GM12892 (cell line): ENCODE results near the gene MVB12A.

Experiments used
- DNase-seq: peaks from one replicate; pipeline ENCODE4 v3.0.0; 2011; ENCODE audit not compliant: insufficient read length
- FAIRE-seq: peaks from 2 replicates; lab custom pipeline; 2011; peaks lifted over from hg19 to GRCh38; lab: Jason Lieb, UNC
- POLR2A ChIP-seq: IDR thresholded peaks from 2 replicates; pipeline ENCODE4 v1.6.1; 2011; ENCODE audit warnings: low read depth, low read length, control low read depth
- POLR2AphosphoS5 ChIP-seq: IDR thresholded peaks from 2 replicates; pipeline ENCODE4 v1.6.1; 2011; ENCODE audit warnings: low read depth, low read length, control low read depth
- TAF1 ChIP-seq: IDR thresholded peaks from 2 replicates; pipeline ENCODE4 v1.6.1; 2011; ENCODE audit warnings: low read depth, mild to moderate bottlenecking, control low read depth, low read length, borderline replicate concordance

Gene MVB12A

GRCh38 chr19:17406046-17406886 lies 13.6 kb upstream of the MVB12A start:
- DNase-seq, result peak; percentile 57
- no peak for TF ChIP-seq POLR2AphosphoS5
- TF ChIP-seq POLR2A, result no peak
- no peak for TF ChIP-seq TAF1
- FAIRE-seq, result peak; percentile 84

- TF ChIP-seq POLR2A (no peak), TAF1 (no peak), POLR2AphosphoS5 (no peak)
- FAIRE-seq (peak; percentile 50), DNase-seq (no peak)
Observed at GRCh38 chr19:17406887-17407196, 13.0 kb upstream of the MVB12A start.

- no peak for DNase-seq
- no peak for TF ChIP-seq POLR2A
- TF ChIP-seq TAF1, result no peak
- no peak for TF ChIP-seq POLR2AphosphoS5
- FAIRE-seq, result no peak
Observed at GRCh38 chr19:17409990-17410389, 9.9 kb upstream of the MVB12A start.

DNA sequence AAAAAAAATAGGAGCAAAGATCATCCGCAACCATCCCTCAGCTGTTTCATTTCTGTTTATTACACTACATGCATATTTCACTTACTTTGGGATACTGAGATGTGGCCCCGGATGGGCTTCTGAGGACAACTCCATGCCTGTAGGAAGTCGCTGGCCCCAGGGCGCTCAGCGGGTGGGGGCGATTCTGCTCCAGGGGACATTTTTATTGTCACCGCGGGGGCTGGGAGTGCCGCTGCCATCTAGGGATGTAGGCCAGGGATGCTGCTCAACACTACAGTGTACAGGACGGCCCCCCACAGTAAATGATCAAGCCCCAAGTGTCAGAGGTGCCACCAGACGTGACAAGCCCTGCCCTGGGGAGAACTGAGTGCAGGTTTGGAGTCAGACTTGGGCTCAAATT lies 8.0 kb upstream of the MVB12A start:
- TF ChIP-seq POLR2AphosphoS5, result no peak
- no peak for TF ChIP-seq TAF1
- TF ChIP-seq POLR2A, result no peak
- DNase-seq (no peak), FAIRE-seq (no peak)

- TF ChIP-seq POLR2AphosphoS5 (no peak), TAF1 (no peak), POLR2A (no peak)
- DNase-seq (no peak), FAIRE-seq (no peak)
Observed at GRCh38 chr19:17414097-17414496, 5.8 kb upstream of the MVB12A start.

GRCh38 chr19:17415121-17415520 lies 4.7 kb upstream of the MVB12A start:
- DNase-seq, result no peak
- no peak for FAIRE-seq
- no peak for TF ChIP-seq POLR2AphosphoS5
- TF ChIP-seq TAF1, result no peak
- TF ChIP-seq POLR2A, result no peak

DNA sequence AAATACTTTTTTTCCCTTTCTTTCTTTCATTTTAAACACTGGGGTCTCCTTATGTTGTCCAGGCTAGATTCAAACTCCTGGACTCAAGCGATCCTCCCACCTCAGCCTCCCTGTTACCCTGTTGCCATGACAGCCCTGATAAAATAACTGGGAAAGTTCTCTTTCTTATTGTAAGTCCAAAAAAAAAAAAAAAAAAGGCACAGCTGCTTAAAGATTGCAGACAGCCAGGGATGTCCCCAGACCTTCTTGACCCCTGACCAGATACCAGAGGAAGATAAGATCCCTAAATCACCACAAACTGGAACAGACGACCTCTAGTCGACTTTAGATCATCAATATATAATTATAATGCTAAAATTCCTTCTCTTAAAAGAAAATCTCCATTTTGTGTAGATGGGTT lies 1.1 kb upstream of the MVB12A start:
- no peak for FAIRE-seq
- TF ChIP-seq POLR2AphosphoS5 (no peak), TAF1 (no peak), POLR2A (no peak)
- DNase-seq, result no peak

- TF ChIP-seq TAF1 (no peak), POLR2AphosphoS5 (no peak), POLR2A (peak; percentile 0; the same call in 1 of the 2 replicates)
- FAIRE-seq (no peak), DNase-seq (no peak)
Observed at GRCh38 chr19:17419154-17419620, 660 bp upstream of the MVB12A start.

DNA sequence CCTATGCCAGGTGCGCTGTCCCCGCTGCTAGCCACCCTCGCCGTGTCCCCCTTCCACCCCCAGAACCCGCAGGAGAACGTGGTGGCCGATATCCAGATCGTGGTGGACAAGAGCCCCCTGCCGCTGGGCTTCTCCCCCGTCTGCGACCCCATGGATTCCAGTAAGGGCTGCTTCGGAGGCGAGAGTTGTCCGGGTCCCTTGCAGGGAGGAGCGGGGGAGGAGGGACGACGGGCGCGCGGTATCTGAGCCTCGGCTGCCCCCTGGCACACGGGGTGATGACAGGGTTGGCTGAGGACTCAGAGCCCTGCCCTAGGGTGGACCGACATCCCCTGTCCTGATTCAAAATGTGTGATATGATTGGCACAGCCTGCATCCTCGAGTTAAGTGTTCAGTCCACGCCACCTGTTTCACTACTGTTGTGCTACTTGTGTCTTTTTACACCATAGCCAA lies 653 bp downstream of the MVB12A start:
- TF ChIP-seq POLR2AphosphoS5 (no peak), TAF1 (no peak), POLR2A (no peak)
- peak; percentile 67 for FAIRE-seq
- peak; percentile 42 for DNase-seq

GRCh38 chr19:17421942-17422341 lies 2.1 kb downstream of the MVB12A start:
- DNase-seq (no peak), FAIRE-seq (no peak)
- TF ChIP-seq POLR2A, result no peak
- no peak for TF ChIP-seq POLR2AphosphoS5
- no peak for TF ChIP-seq TAF1

GRCh38 chr19:17423429-17424208 lies 3.8 kb downstream of the MVB12A start:
- DNase-seq (no peak), FAIRE-seq (no peak)
- TF ChIP-seq POLR2A (no peak), POLR2AphosphoS5 (no peak)

DNA sequence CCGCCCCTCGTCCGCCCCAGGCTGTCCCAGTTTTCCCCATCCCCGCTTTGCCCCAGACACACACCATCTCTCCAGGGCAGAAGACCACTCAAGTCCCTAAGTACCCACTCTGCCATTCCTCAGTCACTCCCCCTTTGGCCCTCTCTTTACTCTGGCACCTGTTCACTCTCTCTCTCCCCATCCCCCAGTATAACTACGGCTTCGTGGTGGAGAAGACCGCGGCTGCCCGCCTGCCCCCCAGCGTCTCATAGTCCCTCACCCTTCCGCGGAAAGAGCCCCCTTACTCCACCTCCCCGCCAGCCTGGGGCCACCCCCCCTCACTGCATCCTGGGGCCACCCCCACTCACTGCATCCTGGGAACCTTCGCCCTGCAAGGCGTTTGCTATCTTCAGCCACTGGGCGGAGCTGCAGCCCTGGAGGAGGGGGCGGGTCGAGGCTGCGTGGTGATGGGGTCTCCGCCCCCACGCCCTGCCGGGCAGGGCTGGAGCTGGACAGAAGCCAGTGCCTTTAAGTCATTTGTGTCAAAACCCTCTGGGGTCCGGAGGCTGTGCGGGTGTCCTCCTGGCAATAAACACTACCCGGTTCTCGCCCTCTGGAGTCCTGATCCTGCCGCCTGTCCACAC lies 5.0 kb downstream of the MVB12A start:
- DNase-seq (no peak), FAIRE-seq (no peak)
- no peak for TF ChIP-seq POLR2A
- no peak for TF ChIP-seq POLR2AphosphoS5
- TF ChIP-seq TAF1, result no peak

DNA sequence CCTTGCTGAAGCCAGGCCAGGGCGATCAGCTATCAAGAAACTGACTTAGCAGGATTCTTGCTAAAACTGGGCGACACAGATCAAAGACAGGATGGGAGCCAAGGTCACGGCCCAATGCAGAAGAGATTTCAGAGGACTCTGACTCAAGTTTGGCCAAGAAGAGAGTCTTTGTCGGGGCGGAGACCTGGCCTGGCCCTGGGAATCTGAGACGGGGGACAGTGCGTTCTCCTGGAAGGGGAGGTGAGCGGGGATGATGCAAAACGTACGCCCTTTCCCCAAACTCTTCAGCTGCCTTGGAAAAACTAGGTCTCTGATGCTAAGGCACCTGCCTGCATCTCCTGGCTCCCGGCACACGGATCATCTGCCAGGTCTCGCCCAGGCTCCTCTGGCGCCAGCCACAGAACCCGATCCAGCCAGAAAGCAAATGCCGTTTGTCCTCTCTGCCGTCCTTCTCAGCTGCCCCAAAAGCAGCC lies 9.8 kb downstream of the MVB12A start:
- DNase-seq, result no peak
- FAIRE-seq, result no peak
- TF ChIP-seq TAF1, result no peak
- TF ChIP-seq POLR2AphosphoS5, result no peak
- no peak for TF ChIP-seq POLR2A
